HG02840 (cell line): ENCODE results near the gene CABCOCO1.

Source experiments
- ATAC-seq: cut with Tn5 transposase; IDR thresholded peaks from one replicate; pipeline ENCODE4 v1.9.1; 2021; ENCODE audit warnings: mild to moderate bottlenecking, moderate library complexity, moderate number of reproducible peaks; ENCODE audit not compliant: unreplicated experiment, low FRiP score

Gene CABCOCO1, protein sequence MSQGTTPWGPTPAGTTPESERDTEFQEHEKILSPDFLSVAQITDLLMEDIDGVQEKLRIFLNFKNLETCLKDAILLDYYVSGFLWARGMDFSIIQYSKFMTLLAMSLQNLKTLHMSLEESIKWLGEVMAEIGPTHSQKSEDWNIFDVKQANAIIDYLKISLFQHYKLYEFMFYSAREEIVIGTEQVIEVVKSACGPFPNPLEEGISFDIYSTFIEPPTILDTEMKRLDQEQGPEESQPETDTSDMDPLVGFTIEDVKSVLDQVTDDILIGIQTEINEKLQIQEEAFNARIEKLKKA

DNA sequence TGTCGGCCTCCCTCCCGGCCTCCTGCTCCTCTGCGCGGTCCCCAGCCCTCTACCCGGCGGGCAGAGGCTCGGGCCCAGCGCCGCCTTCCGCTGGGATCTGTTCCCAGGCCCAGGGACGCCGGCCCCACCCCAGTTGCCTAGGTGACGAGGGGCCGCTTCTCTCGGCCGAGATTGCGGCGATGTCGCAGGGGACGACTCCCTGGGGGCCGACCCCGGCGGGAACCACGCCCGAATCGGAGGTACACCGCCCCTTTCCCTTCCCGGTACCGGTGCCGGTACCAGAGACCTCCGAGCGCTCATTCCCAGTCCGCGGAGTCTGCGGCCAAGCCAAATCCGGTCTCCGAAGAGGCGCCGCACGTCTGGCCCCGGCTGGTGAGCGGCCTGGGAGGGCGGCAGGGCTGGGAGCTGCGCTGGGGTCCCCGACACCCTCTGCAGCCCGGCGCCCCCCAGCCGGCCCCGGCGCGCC lies at the start of gene CABCOCO1:
Gene CABCOCO1, plus strand, starts transcription at position 136 of the 466 bp plus-strand sequence. Its CDS starts 44 bp downstream, at position 180.
- no peak for ATAC-seq

DNA sequence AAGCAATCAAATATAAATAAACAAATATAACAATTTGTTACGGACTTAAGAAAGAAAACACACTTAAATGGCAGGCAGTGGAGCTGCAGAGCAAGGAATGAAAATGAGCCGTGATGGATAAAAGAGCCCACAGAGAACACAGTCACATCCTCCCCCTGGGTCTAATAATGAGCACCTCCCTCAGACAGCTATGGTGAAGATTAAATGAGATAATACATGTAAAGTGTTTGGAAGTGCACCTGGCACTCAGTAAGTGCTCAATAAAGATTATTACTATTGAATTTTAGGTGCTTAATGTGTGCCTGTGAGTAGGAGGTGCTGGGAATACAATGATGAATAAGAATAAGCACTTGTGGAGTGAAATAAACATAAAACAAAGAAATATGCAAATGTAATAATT lies 49.1 kb upstream of the CABCOCO1 start:
- no peak for ATAC-seq

GRCh38 chr10:61616611-61617010 lies 46.1 kb upstream of the CABCOCO1 start:
- ATAC-seq = no peak

GRCh38 chr10:61617180-61617579 lies 45.5 kb upstream of the CABCOCO1 start:
- ATAC-seq = no peak

- no peak for ATAC-seq
These were observed 45.1 kb upstream of the CABCOCO1 start for GRCh38 chr10:61617586-61617985.

DNA sequence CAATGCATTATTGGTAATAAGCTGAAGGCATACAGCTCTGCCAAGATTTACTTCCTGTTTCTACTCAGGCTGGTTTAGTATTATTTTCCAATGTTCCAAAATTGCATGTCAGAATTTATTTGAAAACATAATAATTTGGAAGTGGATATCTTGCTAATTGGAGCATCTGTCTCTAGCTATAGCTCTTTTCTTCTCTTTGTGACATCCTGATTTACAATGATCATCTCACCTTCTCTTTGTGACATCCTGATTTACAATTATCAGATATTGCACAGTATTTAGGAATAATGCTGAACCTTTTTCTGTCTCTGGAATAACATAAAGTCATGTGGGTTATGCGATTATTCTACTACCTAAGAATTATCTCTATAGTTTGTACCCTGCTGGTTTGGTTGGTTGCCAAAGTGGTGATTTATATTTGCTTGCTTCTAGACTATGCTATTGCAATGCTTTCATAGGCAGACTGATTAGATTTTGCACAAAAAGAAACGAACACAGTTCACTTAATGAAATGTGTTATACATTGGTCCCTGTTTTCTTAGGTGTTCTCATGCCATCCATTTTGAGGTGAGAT lies 44.3 kb upstream of the CABCOCO1 start:
- ATAC-seq = no peak

- no peak for ATAC-seq
These were observed 42.2 kb upstream of the CABCOCO1 start for GRCh38 chr10:61620506-61620905.

DNA sequence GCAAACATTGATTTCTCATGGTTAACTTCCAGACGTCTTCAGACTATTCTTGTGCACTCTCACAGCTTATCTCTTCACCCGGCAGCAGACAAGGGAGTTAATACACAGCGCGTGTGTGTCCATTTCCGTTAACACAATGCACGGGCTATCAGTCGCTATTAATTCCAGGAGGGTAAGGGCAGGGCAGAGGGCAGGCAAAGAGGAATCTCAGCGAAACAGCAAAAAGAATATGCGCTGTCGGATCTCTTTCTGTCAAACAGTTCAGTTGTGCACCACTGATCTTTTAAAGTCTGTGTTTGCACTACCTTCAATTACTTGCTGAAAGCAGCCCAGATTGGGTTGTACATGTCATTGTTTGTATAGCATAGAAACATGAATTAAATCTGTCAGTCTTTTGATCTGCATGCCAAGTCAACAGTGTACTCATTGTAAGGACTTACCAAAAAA lies 41.1 kb upstream of the CABCOCO1 start:
- no peak for ATAC-seq

DNA sequence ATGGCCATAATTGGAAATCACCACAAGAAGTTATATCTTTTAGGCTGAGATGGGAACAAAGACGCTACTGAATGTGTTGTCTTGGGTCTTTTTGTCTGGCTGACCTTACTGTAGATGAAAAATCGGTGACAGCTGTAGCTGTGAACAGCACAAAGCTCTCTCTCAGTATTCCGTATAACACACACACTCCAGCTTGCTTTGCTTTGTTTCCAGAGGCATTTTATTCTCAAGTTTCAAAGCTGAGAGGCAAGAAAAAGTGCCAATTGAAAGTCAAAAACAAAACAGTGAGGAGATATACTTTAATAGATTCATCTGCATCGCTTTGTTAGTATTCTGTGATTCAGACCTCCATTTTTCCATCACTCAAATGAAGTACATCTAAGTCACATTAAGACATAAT lies 39.6 kb upstream of the CABCOCO1 start:
- ATAC-seq = no peak

DNA sequence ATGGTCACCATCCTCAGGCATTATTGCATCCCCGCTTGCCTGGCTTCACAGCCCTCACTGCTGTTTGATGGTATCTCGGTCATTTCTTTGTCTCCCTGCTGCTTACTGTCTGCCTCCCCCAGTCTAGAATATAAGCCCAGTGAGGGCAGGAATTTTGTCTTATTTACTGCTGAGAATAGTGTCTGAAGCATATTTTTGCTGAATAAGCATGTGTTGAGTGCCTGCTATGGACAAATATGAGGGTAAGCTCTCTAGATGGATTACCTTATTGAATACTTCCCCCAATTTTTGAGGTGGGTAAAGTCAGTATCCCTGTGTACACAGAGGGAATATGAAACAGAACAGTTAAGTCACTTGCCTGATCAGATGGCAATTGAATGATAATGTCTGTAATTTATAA lies 36.5 kb upstream of the CABCOCO1 start:
- ATAC-seq = no peak

DNA sequence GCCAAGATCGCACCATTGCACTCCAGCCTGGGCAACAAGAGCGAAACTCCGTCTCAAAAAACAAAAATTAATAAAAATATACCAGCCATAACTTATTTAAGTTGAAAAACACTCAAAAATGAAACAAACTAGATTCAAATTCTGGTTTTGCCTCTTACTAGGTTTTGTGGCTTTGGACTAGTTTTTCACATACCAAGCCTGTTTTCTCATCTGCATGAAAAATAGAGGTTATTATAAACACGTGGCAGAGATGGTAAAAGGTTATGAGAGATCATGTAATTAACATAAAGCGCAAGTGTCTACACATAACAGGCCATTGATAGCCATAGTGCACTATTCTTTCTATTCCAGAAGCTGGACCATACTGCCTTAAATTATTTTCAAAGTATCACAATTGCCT lies 35.5 kb upstream of the CABCOCO1 start:
- no peak for ATAC-seq

- no peak for ATAC-seq
These were observed 34.4 kb upstream of the CABCOCO1 start for GRCh38 chr10:61628151-61628874.

DNA sequence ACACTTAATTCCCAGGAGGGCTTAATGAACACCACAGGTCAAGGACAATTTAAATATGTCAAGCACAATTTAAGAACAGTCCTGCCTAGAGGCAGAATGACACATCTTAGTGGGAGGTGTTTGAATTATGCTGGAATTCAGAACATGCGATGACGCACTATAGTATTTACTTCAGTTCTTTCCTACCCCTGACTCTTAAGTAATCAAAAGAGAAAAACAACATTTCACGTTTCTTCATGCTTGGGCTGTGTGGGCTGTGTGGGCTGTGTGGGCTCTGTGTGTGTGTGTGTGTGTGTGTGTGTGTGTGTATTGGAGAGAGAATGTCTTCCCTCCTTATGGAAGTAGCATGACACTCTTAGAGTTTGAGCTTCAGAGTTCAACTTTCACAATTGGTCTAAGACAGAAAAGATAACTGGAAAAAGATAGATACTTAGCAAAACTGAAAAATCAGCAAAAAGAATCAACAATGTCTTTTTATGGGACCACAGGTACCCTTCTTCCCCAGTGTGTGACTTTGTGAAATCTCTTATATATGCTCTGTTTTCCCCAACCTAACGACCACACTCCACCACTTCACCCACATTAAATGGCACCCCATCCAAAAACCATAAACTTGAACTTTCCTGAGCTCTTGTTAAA lies 33.7 kb upstream of the CABCOCO1 start:
- ATAC-seq = no peak

DNA sequence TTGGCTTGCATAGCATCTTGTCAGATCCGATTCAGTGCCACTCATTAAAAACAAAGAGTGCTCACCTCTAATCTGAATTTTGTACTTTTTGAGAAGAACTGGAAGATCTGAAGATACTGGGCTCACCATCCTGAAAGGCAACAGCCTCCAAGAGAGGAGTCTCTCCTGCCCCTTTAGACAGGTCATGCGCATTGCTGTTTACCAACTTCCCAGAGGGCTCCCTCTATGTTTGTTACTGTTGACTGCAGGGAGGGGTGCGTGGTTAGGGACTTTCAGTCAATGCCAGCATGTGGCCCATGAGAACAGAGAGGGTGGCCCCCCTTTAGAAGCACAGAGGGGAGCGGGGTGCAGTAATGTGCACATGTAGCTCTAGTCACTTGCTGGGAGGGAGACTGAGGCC lies 33.2 kb upstream of the CABCOCO1 start:
- no peak for ATAC-seq

- ATAC-seq = no peak
These were observed 30.6 kb upstream of the CABCOCO1 start for GRCh38 chr10:61632057-61632670.

DNA sequence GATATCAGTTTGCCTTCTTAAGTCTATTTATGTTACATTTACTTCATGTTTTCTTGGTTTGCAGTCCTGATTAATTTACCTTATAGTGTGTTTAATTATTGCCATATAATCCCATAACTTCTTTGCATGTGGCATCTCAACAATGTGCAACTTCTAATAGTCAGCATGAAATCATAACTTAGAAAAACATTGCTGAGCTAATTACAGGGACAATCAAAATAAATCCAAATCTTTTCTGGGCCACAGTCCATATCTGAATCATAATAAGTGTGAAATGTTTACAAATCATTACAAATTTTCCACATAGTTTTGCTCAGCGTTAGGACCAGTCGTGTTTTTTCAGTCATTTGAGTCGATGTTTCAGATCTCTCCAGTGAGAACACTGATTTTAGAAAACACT lies 29.1 kb upstream of the CABCOCO1 start:
- no peak for ATAC-seq

GRCh38 chr10:61634746-61635145 lies 28.0 kb upstream of the CABCOCO1 start:
- no peak for ATAC-seq

DNA sequence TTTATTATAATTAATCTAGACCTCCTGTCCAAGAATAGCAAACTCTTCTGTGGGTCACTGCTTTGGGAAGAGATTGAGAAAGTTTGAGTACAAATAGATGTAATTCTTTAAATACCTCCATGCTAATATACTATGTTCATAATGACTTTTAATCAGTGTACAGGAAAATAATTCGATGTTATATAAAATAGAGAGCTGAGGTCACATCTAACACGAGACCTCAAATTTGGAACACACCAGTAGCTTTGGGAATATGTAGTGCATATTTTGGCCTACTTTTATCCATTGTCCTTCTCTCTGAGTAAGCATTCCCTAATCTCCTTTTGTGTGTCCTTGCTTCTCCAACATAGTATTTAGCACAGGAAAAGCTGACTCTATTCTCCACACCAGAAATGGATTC lies 27.3 kb upstream of the CABCOCO1 start:
- ATAC-seq = no peak

GRCh38 chr10:61635932-61636331 lies 26.8 kb upstream of the CABCOCO1 start:
- no peak for ATAC-seq

DNA sequence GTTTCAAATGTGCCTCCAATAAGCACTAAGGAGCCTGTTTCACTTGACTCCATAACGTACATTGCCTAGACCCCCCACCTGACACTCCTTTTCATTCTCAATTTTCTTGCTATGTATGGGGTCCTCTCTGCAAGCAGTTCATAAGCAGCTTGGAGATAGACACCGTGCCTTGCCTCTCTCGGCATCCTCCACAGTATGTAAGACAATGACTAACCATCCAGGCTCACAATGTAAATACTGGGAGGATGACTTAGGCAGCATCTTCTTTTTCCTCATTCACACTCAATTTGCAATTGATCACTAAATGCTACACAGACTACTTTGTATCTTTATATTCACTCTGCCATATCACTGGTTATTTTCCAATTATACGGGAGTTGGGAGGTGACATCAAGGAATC lies 22.8 kb upstream of the CABCOCO1 start:
- ATAC-seq = no peak

DNA sequence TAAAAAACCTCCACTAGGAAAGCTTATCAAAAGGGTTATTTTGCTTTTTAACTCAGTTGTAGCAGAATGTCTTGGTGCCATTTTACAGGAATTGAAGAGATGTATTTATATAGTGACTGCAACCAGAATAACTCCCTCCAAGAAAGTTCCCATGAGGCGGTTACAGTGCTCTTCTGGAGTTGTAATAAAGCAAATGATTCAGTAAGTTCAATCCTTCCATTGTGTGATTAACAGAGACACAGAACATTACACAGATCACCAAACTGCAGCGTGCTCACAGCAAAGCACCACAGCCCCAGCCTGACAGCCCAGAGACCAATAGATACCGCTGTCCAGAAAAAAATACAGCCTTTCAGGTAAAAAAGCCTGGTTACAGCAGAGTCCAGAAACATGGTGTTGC lies 21.9 kb upstream of the CABCOCO1 start:
- no peak for ATAC-seq
